Nephron (organoid): ENCODE data around the gene PAGE4.

Experiments used
- H3K27ac Mint-ChIP-seq, 3 experiments: 2 replicates each; pipeline ENCODE4 v1.8.0; 2020; ENCODE audit warnings: mixed read lengths in 3 of 3, mild to moderate bottlenecking in 2 of 3, moderate library complexity in 1 of 3
- H3K27me3 Mint-ChIP-seq: 2 replicates; pipeline ENCODE4 v1.8.0; 2021; ENCODE audit warnings: low read depth, mild to moderate bottlenecking, moderate library complexity, mixed read lengths
- H3K36me3 Mint-ChIP-seq: 2 replicates; pipeline ENCODE4 v1.8.0; 2020; ENCODE audit warnings: low read depth, mixed read lengths
- H3K4me1 Mint-ChIP-seq: 2 replicates; pipeline ENCODE4 v1.8.0; 2020; ENCODE audit warnings: mixed read lengths
- H3K4me3 Mint-ChIP-seq, 3 experiments: 2 replicates each; pipeline ENCODE4 v1.8.0; 2020; ENCODE audit warnings: mild to moderate bottlenecking in 3 of 3, mixed read lengths in 3 of 3, moderate library complexity in 2 of 3
- H3K9me3 Mint-ChIP-seq: 2 replicates; pipeline ENCODE4 v1.8.0; 2020; ENCODE audit warnings: mixed read lengths
- TF ChIP-seq, protein P1 (sequence below), 3 experiments: fragments of 200-600 bp; sonication (generic); IDR thresholded peaks; one replicate each; pipeline ENCODE4 v1.5.0; 2021; ENCODE audit warnings: antibody characterized with exemption in 3 of 3; ENCODE audit not compliant: unreplicated experiment in 3 of 3

The PAGE4 gene

DNA sequence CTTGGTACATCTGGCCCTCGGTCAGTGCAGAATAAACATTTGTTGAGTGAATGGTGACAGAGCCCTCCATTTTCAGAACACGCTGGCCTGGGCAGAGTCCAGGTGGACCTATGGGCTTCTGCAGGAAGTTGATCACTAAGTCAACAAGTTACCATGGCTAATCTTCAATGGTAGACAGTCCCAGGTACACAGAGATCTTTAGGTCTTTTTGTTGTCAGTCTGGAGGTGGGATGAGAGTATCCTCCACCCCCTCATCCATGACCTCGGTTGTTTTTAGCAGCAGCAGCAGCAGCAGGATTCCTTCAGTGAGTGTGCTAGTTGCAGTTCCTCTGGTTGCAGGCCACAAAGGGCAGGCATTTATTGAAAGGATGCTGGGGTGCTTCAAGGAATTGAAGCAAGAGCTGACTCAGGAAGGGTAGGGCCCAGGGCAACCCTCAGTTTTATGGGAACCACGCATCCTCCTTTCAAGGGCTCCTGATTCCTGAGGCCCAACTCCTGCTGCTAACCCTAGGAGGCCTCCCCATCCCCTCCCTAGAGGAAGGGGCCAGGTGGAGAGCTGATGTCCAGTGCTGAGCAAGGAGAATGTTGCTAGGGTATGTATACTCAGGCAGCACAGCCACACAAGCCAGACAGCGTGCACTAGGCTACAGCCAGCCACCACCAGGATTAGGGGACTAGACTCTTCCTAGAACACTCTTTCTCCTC, 48.4 kb downstream of the PAGE4 start:
- peak overlapping the region; percentile 2 to 93 (median 48) for H3K27ac Mint-ChIP-seq
- peaks cover 4% of the 10 kb centered on the region for H3K9me3 Mint-ChIP-seq
- peaks cover 10% of the 10 kb centered on the region for H3K4me1 Mint-ChIP-seq
- peaks cover 20% of the 10 kb centered on the region for H3K36me3 Mint-ChIP-seq
- peak overlapping the region in 2 of 3 experiments; percentile 42 to 83 for H3K4me3 Mint-ChIP-seq
- TF ChIP-seq, protein P1, sequence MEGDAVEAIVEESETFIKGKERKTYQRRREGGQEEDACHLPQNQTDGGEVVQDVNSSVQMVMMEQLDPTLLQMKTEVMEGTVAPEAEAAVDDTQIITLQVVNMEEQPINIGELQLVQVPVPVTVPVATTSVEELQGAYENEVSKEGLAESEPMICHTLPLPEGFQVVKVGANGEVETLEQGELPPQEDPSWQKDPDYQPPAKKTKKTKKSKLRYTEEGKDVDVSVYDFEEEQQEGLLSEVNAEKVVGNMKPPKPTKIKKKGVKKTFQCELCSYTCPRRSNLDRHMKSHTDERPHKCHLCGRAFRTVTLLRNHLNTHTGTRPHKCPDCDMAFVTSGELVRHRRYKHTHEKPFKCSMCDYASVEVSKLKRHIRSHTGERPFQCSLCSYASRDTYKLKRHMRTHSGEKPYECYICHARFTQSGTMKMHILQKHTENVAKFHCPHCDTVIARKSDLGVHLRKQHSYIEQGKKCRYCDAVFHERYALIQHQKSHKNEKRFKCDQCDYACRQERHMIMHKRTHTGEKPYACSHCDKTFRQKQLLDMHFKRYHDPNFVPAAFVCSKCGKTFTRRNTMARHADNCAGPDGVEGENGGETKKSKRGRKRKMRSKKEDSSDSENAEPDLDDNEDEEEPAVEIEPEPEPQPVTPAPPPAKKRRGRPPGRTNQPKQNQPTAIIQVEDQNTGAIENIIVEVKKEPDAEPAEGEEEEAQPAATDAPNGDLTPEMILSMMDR (IDR thresholded peaks at IDR 0.05; ENCODE audit: unreplicated experiment in 3 of 3): no peak
- H3K27me3 Mint-ChIP-seq: no peaks in the 10 kb centered on the region

DNA sequence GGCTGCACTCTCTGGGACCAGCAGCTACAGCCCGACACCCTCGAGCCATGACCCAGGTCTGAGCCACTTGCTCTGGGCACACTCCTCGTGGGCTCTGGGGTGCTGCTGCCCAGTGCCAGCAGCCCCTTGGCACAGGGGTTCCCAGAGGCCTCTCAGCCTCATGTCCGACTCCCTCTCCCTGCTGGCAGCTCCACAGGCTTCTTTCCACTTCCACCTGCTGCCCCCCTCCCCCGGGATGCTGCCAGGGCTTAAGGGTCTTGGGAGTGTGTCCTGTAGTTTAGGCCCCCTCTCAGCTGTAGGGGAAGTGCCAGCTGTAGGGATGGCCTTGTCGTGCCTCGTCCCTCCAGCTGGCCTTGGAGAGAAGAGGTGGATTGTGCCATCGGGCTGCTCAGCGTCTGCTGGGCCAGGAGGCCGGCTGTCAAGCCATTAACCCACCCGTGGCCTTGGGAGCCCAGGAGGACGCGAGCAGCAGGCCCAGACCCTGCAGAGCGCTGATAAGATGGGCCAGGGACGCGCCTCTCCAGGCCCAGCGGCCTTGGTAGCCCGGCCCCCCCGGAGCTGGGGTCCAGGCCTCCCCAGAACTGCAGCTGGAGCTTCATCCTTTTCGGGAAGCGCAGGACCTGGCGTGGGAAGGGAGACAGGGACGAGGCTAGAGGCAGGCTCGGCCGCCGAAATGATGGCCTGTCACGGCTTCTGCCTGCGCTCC, 49.2 kb downstream of the PAGE4 start:
- Mint-ChIP-seq H3K4me3 (peak overlapping the region; percentile 80 to 93 (median 90)), H3K36me3 (peaks cover 26% of the 10 kb centered on the region), H3K9me3 (peaks cover 5% of the 10 kb centered on the region), H3K27ac (peak overlapping the region; percentile 93 to 98 (median 95)), H3K27me3 (no peaks in the 10 kb centered on the region), H3K4me1 (peaks cover 10% of the 10 kb centered on the region)
- TF ChIP-seq, protein P1 (IDR thresholded peaks at IDR 0.05; ENCODE audit: unreplicated experiment in 3 of 3): no peak

DNA sequence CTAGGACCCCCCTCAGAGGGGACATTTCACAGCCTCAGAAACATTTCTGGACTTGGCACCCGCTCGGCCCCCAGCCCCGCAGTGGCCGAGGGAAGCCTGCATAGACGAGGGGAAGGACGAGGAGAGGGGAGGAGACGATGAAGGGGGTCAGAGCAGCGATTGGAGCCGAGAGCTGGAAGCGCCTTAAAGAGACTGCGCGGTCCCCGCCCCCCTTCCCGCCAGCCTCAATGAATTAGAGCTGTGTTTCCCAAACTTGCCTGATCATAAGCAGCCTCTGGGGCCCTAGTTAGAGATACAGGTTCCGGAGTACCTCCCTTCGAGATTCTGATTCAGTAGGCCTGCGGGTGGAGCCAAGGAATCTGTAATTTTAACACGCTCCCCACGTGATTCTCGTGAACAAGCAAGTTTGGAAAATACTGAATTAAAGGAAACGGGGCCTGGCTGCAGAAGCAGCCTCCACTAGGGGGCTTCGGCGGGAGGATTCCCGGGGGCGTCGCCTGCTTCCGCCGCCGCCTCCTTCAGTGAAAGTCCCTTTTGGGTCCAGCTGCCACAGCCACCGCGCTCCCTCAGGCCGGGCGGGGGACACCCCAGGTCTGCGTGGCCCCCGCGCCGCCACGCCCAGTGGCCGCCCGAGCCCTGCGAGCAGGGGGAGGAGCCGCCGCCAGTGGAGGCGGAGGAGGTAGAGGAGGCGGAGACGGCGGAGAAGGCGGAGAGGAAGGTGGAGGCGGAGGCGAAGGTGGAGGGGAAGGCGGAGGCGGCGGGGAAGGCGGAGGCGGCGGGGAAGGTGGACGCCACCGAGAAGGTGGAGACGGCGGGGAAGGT, 49.9 kb downstream of the PAGE4 start, which contains the start of gene USP27X:
USP27X (plus strand) TSS at position 651 of the 822 bp plus-strand sequence. CDS start 824 bp downstream, outside the sequence.
- H3K9me3 Mint-ChIP-seq: peaks cover 6% of the 10 kb centered on the region
- H3K27me3 Mint-ChIP-seq: no peaks in the 10 kb centered on the region
- H3K4me3 Mint-ChIP-seq: peak within 1 kb of the TSS; percentile 81 to 93 (median 90)
- TF ChIP-seq, protein P1 (IDR thresholded peaks at IDR 0.05; ENCODE audit: unreplicated experiment in 3 of 3): peak; percentile 51 to 74 (median 61)
- peaks cover 10% of the 10 kb centered on the region for H3K4me1 Mint-ChIP-seq
- peaks cover 29% of the 10 kb centered on the region for H3K36me3 Mint-ChIP-seq
- H3K27ac Mint-ChIP-seq: peak within 1 kb of the TSS; percentile 93 to 98 (median 95)

DNA sequence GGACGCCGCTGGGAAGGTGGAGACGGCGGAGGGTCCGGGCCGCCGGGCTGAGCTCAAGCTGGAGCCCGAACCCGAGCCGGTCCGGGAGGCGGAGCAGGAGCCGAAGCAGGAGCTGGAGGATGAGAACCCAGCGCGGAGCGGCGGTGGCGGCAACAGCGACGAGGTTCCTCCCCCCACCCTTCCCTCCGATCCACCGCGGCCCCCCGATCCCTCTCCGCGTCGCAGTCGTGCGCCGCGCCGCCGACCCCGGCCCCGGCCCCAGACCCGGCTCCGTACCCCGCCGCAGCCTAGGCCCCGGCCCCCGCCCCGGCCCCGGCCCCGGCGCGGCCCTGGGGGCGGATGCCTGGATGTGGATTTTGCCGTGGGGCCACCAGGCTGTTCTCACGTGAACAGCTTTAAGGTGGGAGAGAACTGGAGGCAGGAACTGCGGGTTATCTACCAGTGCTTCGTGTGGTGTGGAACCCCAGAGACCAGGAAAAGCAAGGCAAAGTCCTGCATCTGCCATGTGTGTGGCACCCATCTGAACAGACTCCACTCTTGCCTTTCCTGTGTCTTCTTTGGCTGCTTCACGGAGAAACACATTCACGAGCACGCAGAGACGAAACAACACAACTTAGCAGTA, 50.7 kb downstream of the PAGE4 start:
- H3K4me1 Mint-ChIP-seq: peaks cover 13% of the 10 kb centered on the region
- H3K27me3 Mint-ChIP-seq: no peaks in the 10 kb centered on the region
- peak overlapping the region; percentile 85 to 93 (median 93) for H3K27ac Mint-ChIP-seq
- peaks cover 6% of the 10 kb centered on the region for H3K9me3 Mint-ChIP-seq
- H3K4me3 Mint-ChIP-seq: peak overlapping the region; percentile 81 to 93 (median 90)
- peaks cover 35% of the 10 kb centered on the region for H3K36me3 Mint-ChIP-seq
- TF ChIP-seq, protein P1 (IDR thresholded peaks at IDR 0.05; ENCODE audit: unreplicated experiment in 3 of 3): no peak

DNA sequence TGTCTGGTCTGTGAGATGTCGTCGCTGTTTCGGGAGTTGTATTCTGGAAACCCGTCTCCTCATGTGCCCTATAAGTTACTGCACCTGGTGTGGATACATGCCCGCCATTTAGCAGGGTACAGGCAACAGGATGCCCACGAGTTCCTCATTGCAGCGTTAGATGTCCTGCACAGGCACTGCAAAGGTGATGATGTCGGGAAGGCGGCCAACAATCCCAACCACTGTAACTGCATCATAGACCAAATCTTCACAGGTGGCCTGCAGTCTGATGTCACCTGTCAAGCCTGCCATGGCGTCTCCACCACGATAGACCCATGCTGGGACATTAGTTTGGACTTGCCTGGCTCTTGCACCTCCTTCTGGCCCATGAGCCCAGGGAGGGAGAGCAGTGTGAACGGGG, 51.6 kb downstream of the PAGE4 start:
- peaks cover 35% of the 10 kb centered on the region for H3K36me3 Mint-ChIP-seq
- TF ChIP-seq, protein P1 (IDR thresholded peaks at IDR 0.05; ENCODE audit: unreplicated experiment in 3 of 3): no peak
- H3K4me3 Mint-ChIP-seq: peak overlapping the region; percentile 81 to 91 (median 88)
- H3K9me3 Mint-ChIP-seq: peaks cover 6% of the 10 kb centered on the region
- peaks cover 13% of the 10 kb centered on the region for H3K4me1 Mint-ChIP-seq
- H3K27me3 Mint-ChIP-seq: no peaks in the 10 kb centered on the region
- no peak overlapping the region for H3K27ac Mint-ChIP-seq
